Thyroid gland (tissue), 4 donors: ENCODE data around the gene UVSSA.

Source experiments
- POLR2A ChIP-seq, 2 donors: fragments of 450-650 bp; IDR thresholded peaks; one replicate each; pipeline ENCODE4 v1.6.1; 2017; ENCODE audit warnings: antibody characterized with exemption in 2 of 2, mild to moderate bottlenecking in 2 of 2, moderate library complexity in 1 of 2
- TF ChIP-seq, protein P1 (sequence below), 6 experiments: fragments of 200-600 bp in 3 of 6; fragments of 450-650 bp in 3 of 6; sonication (generic) in 3 of 6; IDR thresholded peaks; one replicate each; pipeline ENCODE4 v1.5.1; 2016 to 2019; ENCODE audit warnings: antibody characterized with exemption in 6 of 6, mild to moderate bottlenecking in 2 of 6, inconsistent platforms in 1 of 6, moderate library complexity in 1 of 6

DNA sequence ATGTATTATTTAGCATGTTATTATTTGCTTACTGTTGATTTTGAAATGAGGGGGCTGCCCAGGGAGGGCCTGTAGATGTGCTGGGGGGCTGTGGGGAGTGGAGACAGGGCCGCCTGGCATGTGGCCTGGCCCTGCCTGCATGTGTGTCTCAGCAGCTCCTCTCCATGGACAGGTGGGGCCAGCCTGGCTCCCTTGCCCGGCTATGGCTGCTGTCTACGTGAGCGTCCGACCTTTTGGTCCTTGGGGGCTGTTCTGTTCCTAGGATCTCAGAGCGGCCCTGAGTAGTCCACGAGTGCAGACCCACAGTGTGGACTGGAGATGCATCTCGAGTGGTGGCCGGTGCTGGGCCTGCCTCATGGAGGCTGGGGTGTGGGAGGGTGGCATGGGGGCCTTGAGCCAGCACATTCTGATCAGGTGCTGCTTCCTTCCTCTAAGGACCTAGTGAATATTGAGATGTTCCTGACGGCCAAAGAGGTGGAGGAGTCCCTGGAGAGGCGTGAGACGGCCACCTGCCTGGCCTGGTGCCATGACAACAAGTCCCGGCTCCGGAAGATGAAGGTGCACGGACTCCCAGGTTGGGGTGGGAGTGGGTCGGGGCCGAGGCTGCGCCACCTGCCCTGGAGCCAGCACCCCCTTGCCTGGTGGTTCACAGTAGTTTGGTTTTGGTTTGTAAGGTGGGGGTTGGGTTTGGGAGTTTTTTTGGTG lies 24.9 kb upstream of the UVSSA start:
- no peak for TF ChIP-seq POLR2A (IDR thresholded peaks at IDR 0.05)
- TF ChIP-seq, protein P1, sequence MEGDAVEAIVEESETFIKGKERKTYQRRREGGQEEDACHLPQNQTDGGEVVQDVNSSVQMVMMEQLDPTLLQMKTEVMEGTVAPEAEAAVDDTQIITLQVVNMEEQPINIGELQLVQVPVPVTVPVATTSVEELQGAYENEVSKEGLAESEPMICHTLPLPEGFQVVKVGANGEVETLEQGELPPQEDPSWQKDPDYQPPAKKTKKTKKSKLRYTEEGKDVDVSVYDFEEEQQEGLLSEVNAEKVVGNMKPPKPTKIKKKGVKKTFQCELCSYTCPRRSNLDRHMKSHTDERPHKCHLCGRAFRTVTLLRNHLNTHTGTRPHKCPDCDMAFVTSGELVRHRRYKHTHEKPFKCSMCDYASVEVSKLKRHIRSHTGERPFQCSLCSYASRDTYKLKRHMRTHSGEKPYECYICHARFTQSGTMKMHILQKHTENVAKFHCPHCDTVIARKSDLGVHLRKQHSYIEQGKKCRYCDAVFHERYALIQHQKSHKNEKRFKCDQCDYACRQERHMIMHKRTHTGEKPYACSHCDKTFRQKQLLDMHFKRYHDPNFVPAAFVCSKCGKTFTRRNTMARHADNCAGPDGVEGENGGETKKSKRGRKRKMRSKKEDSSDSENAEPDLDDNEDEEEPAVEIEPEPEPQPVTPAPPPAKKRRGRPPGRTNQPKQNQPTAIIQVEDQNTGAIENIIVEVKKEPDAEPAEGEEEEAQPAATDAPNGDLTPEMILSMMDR (IDR thresholded peaks at IDR 0.05): no peak
